WI38 (cell line): ENCODE data around the gene CENPC.
A peak's percentile ranks its signal among the peaks of the same experiment; 100 is the strongest.

Experiments used
- H3K4me3 ChIP-seq: 2 replicates; pipeline ENCODE4 v1.5.1; 2011; ENCODE audit warnings: low read depth, mild to moderate bottlenecking, control low read depth, low read length
- CTCF ChIP-seq: IDR thresholded peaks from 2 replicates; pipeline ENCODE4 v1.5.1; 2012; ENCODE audit warnings: low read depth, mild to moderate bottlenecking, control low read depth, low read length

Gene CENPC

GRCh38 chr4:67550857-67551256 lies 5.6 kb upstream of the CENPC start:
- no peak overlapping the region for H3K4me3 ChIP-seq
- no peak for TF ChIP-seq CTCF

GRCh38 chr4:67550451-67550850 lies 5.1 kb upstream of the CENPC start:
- no peak for TF ChIP-seq CTCF
- no peak overlapping the region for H3K4me3 ChIP-seq

- no peak for TF ChIP-seq CTCF
- H3K4me3 ChIP-seq = no peak overlapping the region
Measured at GRCh38 chr4:67549123-67549522, 3.8 kb upstream of the CENPC start.

GRCh38 chr4:67546971-67547370 lies 1.7 kb upstream of the CENPC start:
- H3K4me3 ChIP-seq = no peak overlapping the region
- TF ChIP-seq CTCF = no peak

- H3K4me3 ChIP-seq = peak overlapping the region; percentile 88
- TF ChIP-seq CTCF = no peak
Measured at GRCh38 chr4:67546004-67546356, 677 bp upstream of the CENPC start.

GRCh38 chr4:67542076-67542475 lies 3.2 kb downstream of the CENPC start:
- no peak overlapping the region for H3K4me3 ChIP-seq
- TF ChIP-seq CTCF = no peak

GRCh38 chr4:67539830-67540229 lies 5.5 kb downstream of the CENPC start:
- no peak overlapping the region for H3K4me3 ChIP-seq
- TF ChIP-seq CTCF = no peak
